SK-N-SH (cell line): ENCODE data around the gene KLB. TPM values are rescaled to one million over a fixed set of nuclear protein-coding genes. Genes with fewer than 3 reads are reported as not detected.

Experiments used
- CTCF ChIA-PET: fragments of 300-600, 350-600 bp; formaldehyde crosslinking; extraction: SDS; loops from one replicate; lab custom pipeline; 2021; lab: Yijun Ruan, JAX
- POLR2A ChIA-PET: fragments of 350-600 bp; sonication (Branson Sonifier 250); formaldehyde crosslinking; extraction: SDS; loops from one replicate; lab custom pipeline; 2020; ENCODE audit warnings: antibody characterized with exemption, inconsistent platforms; lab: Yijun Ruan, JAX
- DNase-seq: peaks from one replicate; pipeline ENCODE4 v3.0.0; 2012
- H2AFZ ChIP-seq: fragments of 200-600 bp; sonication (generic); 2 replicates; pipeline ENCODE4 v1.8.1; 2016; ENCODE audit warnings: antibody characterized with exemption, mild to moderate bottlenecking, low read depth
- H3F3A ChIP-seq: fragments of 200-600 bp; sonication (generic); replicated peaks from 2 replicates; pipeline ENCODE3; 2016; ENCODE audit warnings: antibody characterized with exemption, mild to moderate bottlenecking; ENCODE audit not compliant: insufficient read depth
- H3K27ac ChIP-seq, 2 experiments: fragments of 200-500 bp in 1 of 2; fragments of 200-600 bp in 1 of 2; sonication (Bioruptor generic) in 1 of 2; sonication (generic), shearing (Covaris generic) in 1 of 2; 2 replicates each; pipeline versions ENCODE4 v1.5.1 to v1.6.1; 2014 to 2016; ENCODE audit warnings: low read depth in 2 of 2, inconsistent platforms in 1 of 2, low read length in 1 of 2, mild to moderate bottlenecking in 1 of 2, mixed read lengths in 1 of 2
- H3K27me3 ChIP-seq: fragments of 200-600 bp; sonication (generic), shearing (Covaris generic); 2 replicates; pipeline ENCODE4 v1.6.1; 2016; ENCODE audit warnings: mixed run types; ENCODE audit not compliant: insufficient read depth
- H3K36me3 ChIP-seq, 2 experiments: fragments of 200-500 bp in 1 of 2; fragments of 200-600 bp in 1 of 2; sonication (Bioruptor generic) in 1 of 2; sonication (generic) in 1 of 2; replicated peaks in 1 of 2; 2 replicates each; pipeline versions ENCODE3 to v1.5.1; 2014 to 2016; ENCODE audit warnings: low read length in 1 of 2, mild to moderate bottlenecking in 1 of 2; ENCODE audit not compliant: insufficient read depth in 2 of 2, control insufficient read depth in 1 of 2
- H3K4me1 ChIP-seq, 2 experiments: fragments of 200-500 bp in 1 of 2; fragments of 200-600 bp in 1 of 2; sonication (Bioruptor generic) in 1 of 2; sonication (generic), shearing (Covaris generic) in 1 of 2; 2 replicates each; pipeline versions ENCODE4 v1.5.1 to v1.6.1; 2014 to 2016; ENCODE audit warnings: low read depth in 1 of 2, low read length in 1 of 2, mixed run types in 1 of 2; ENCODE audit not compliant: insufficient read depth in 2 of 2, control insufficient read depth in 1 of 2
- H3K4me2 ChIP-seq: fragments of 200-600 bp; sonication (generic), shearing (Covaris generic); 2 replicates; pipeline ENCODE4 v1.6.1; 2017; ENCODE audit warnings: mixed run types
- H3K4me3 ChIP-seq, 2 experiments: fragments of 200-500 bp in 1 of 2; fragments of 200-600 bp in 1 of 2; sonication (Bioruptor generic) in 1 of 2; sonication (generic), shearing (Covaris generic) in 1 of 2; 2 replicates each; pipeline versions ENCODE4 v1.5.1 to v1.8.1; 2014 to 2016; ENCODE audit warnings: low read depth in 2 of 2, inconsistent platforms in 1 of 2, low read length in 1 of 2, mild to moderate bottlenecking in 1 of 2, mixed read lengths in 1 of 2, moderate library complexity in 1 of 2
- H3K79me2 ChIP-seq: fragments of 200-600 bp; sonication (generic); 2 replicates; pipeline ENCODE4 v1.8.1; 2017; ENCODE audit warnings: mild to moderate bottlenecking; ENCODE audit not compliant: insufficient read depth
- H3K9ac ChIP-seq: fragments of 200-600 bp; sonication (generic); 2 replicates; pipeline ENCODE4 v1.6.1; 2017; ENCODE audit warnings: mixed run types
- H3K9me2 ChIP-seq: fragments of 200-600 bp; sonication (generic); 2 replicates; pipeline ENCODE4 v1.6.1; 2017; ENCODE audit warnings: mixed run types
- H3K9me3 ChIP-seq: fragments of 200-600 bp; sonication (generic); 2 replicates; pipeline ENCODE4 v1.6.1; 2017; ENCODE audit warnings: mixed run types, mild to moderate bottlenecking, moderate library complexity
- H4K20me1 ChIP-seq: fragments of 200-600 bp; sonication (generic); 2 replicates; pipeline ENCODE4 v1.6.1; 2017; ENCODE audit warnings: mild to moderate bottlenecking, mixed run types; ENCODE audit not compliant: insufficient read depth
- CHD2 ChIP-seq: fragments of 150-350 bp; IDR thresholded peaks from 2 replicates; pipeline ENCODE4 v1.6.1; 2018; ENCODE audit warnings: low read length; ENCODE audit not compliant: partially characterized antibody
- FOSL2 ChIP-seq: IDR thresholded peaks from 2 replicates; pipeline ENCODE4 v1.4.0; 2012; ENCODE audit warnings: low read depth, mild to moderate bottlenecking, moderate library complexity, borderline replicate concordance
- GABPA ChIP-seq: IDR thresholded peaks from 2 replicates; pipeline ENCODE4 v1.4.0; 2012; ENCODE audit warnings: low read depth, mild to moderate bottlenecking
- GATA2 ChIP-seq: sonication (generic); formaldehyde crosslinking; IDR thresholded peaks from 2 replicates; pipeline ENCODE4 v1.5.0; 2020; ENCODE audit warnings: mild to moderate bottlenecking, missing genetic modification reagents
- JUND ChIP-seq: IDR thresholded peaks from 2 replicates; pipeline ENCODE4 v1.4.0; 2012
- NFIC ChIP-seq: IDR thresholded peaks from 2 replicates; pipeline ENCODE4 v1.4.0; 2012; ENCODE audit warnings: borderline replicate concordance
- NRF1 ChIP-seq: IDR thresholded peaks from 2 replicates; pipeline ENCODE4 v1.6.1; 2012; ENCODE audit warnings: low read depth, mild to moderate bottlenecking, low read length
- RFX5 ChIP-seq: IDR thresholded peaks from 2 replicates; pipeline ENCODE4 v1.6.1; 2012; ENCODE audit warnings: mild to moderate bottlenecking, improper control_type of control experiment, low read length
- RXRA ChIP-seq: IDR thresholded peaks from 2 replicates; pipeline ENCODE4 v1.4.0; 2012; ENCODE audit warnings: low read depth, mild to moderate bottlenecking, borderline replicate concordance
- SIN3A ChIP-seq: IDR thresholded peaks from 2 replicates; pipeline ENCODE4 v1.6.1; 2012; ENCODE audit warnings: low read depth, mild to moderate bottlenecking, low read length, moderate library complexity, borderline replicate concordance
- TCF12 ChIP-seq: IDR thresholded peaks from 2 replicates; pipeline ENCODE4 v1.4.0; 2012
- TEAD4 ChIP-seq: IDR thresholded peaks from 2 replicates; pipeline ENCODE4 v1.4.0; 2012; ENCODE audit warnings: mild to moderate bottlenecking, borderline replicate concordance; ENCODE audit not compliant: insufficient read depth
- USF1 ChIP-seq: IDR thresholded peaks from 2 replicates; pipeline ENCODE4 v1.4.0; 2012; ENCODE audit warnings: low read depth, borderline replicate concordance
- WGBS: methylation state at CpG from one replicate; pipeline ENCODE4 v1.1.6; 2017; ENCODE audit warnings: low lambda C conversion rate; 5-methylcytosine and 5-hydroxymethylcytosine counted together
- polyA plus RNA-seq, 3 experiments: library from polyadenylated mRNA; depleted of rRNA; stranded (reverse); fragments of >200 nt; gene quantifications; 2 replicates each; pipeline ENCODE4 v1.2.3, GENCODE V29; 2012
- TF ChIP-seq, protein P1 (sequence below): fragments of 150-350 bp; IDR thresholded peaks from 2 replicates; pipeline ENCODE4 v1.6.1; 2017; ENCODE audit warnings: antibody characterized with exemption, low read length, low read depth, borderline replicate concordance
- TF ChIP-seq, protein P2 (sequence below): fragments of 200-600 bp; sonication (generic); IDR thresholded peaks from 2 replicates; pipeline ENCODE4 v1.6.1; 2017; ENCODE audit warnings: antibody characterized with exemption, mild to moderate bottlenecking, moderate library complexity

KLB gene
- polyA plus RNA-seq, 1 of the 3 experiments (the other 2 are of a cell fraction): not detected

- Histone ChIP-seq H3K9me3 (no peaks in the 10 kb centered on the region), H3K4me1 (peaks cover 5% of the 10 kb centered on the region in 2 experiments; a peak in 2 of 4 replicates), H3K4me2 (no peak overlapping the region), H3K9ac (no peak overlapping the region), H3K79me2 (no peaks in the 10 kb centered on the region), H3F3A (peaks cover 16% of the 10 kb centered on the region), H3K9me2 (no peaks in the 10 kb centered on the region), H3K4me3 (no peak overlapping the region), H3K36me3 (peaks cover 13 to 36% of the 10 kb centered on the region in 2 experiments), H4K20me1 (no peaks in the 10 kb centered on the region), H2AFZ (no peak overlapping the region), H3K27me3 (no peaks in the 10 kb centered on the region), H3K27ac (no peak overlapping the region)
- ChIA-PET POLR2A (interaction anchor here (1.7 kb wide), 1 partner anchor 59 kb away, joined by 4 read pairs; no protein-coding TSS in a partner anchor), CTCF (interaction anchor here (0.6 to 1.6 kb wide), 5 partner anchors 11 to 859 kb away, joined by 3 to 7 read pairs (median 3); no protein-coding TSS in a partner anchor)
- DNase-seq: no peak
- WGBS: 71% methylated on average over 4 of the region's 4 CpGs
- no peak for TF ChIP-seq TCF12
- no peak for TF ChIP-seq NRF1
- no peak for TF ChIP-seq CHD2
Observed at GRCh38 chr4:39466747-39467146, 60.0 kb downstream of the KLB start.

DNA sequence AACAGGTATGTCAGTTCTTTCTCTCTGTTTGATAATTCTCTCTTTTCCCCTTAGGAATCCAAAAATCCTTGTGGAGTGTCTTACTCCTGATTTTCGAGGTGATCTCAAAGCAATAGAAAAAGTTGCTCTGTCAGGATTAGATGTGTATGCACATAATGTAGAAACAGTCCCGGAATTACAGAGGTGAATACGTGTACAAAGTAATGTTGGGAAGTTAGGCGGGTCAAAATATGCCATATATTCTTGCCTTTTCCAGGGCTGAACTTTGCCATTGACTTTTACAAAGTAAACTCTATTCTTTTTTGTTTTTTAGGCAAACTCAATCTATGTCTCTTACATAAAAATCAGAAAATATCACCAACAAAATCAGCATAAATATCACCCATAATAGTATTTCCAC, 60.7 kb downstream of the KLB start:
- Histone ChIP-seq H3K36me3 (peaks cover 16 to 38% of the 10 kb centered on the region in 2 experiments), H3K27ac (no peak overlapping the region), H4K20me1 (no peaks in the 10 kb centered on the region), H3K4me3 (no peak overlapping the region), H3K9ac (no peak overlapping the region), H3K27me3 (no peaks in the 10 kb centered on the region), H3K4me1 (peaks cover 5% of the 10 kb centered on the region in 2 experiments; a peak in 2 of 4 replicates), H3K79me2 (no peaks in the 10 kb centered on the region), H3K9me3 (no peaks in the 10 kb centered on the region), H3K9me2 (no peaks in the 10 kb centered on the region), H3F3A (peaks cover 16% of the 10 kb centered on the region), H2AFZ (no peak overlapping the region), H3K4me2 (no peak overlapping the region)
- POLR2A ChIA-PET: no interaction called here
- CTCF ChIA-PET: interaction anchor here (1.3 kb wide), 1 partner anchor 59 kb away, joined by 3 read pairs; no protein-coding TSS in a partner anchor
- 82% methylated on average over 4 of the region's 4 CpGs for WGBS
- no peak for DNase-seq
- TF ChIP-seq, protein P1, sequence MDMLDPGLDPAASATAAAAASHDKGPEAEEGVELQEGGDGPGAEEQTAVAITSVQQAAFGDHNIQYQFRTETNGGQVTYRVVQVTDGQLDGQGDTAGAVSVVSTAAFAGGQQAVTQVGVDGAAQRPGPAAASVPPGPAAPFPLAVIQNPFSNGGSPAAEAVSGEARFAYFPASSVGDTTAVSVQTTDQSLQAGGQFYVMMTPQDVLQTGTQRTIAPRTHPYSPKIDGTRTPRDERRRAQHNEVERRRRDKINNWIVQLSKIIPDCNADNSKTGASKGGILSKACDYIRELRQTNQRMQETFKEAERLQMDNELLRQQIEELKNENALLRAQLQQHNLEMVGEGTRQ: no peak
- TF ChIP-seq GATA2 (CRISPR knock-in tag): no peak
- TF ChIP-seq GABPA: no peak
- TF ChIP-seq FOSL2: no peak
- no peak for TF ChIP-seq JUND
- no peak for TF ChIP-seq RXRA

- H3K36me3 ChIP-seq: peaks cover 21 to 38% of the 10 kb centered on the region in 2 experiments
- peaks cover 14% of the 10 kb centered on the region for H3F3A ChIP-seq
- H4K20me1 ChIP-seq: no peaks in the 10 kb centered on the region
- H3K4me1 ChIP-seq: peaks cover 2 to 5% of the 10 kb centered on the region in 2 experiments; a peak in 2 of 4 replicates
- 70% methylated on average over 4 of the region's 4 CpGs for WGBS
- peak overlapping the region; percentile 50 to 68 for H3K27ac ChIP-seq
- H3K9ac ChIP-seq: peak overlapping the region; percentile 35; the same call in 1 of the 2 replicates
- H2AFZ ChIP-seq: peak overlapping the region; percentile 81
- H3K9me2 ChIP-seq: no peaks in the 10 kb centered on the region
- peak overlapping the region in 1 of 2 experiments; percentile 16; a peak in 1 of 4 replicates for H3K4me3 ChIP-seq
- no peaks in the 10 kb centered on the region for H3K9me3 ChIP-seq
- H3K27me3 ChIP-seq: no peaks in the 10 kb centered on the region
- ChIA-PET POLR2A (interaction anchor here (1.3 to 2.1 kb wide), 2 partner anchors 10 to 58 kb away, joined by 7 to 12 read pairs; partner anchors contain the start of genes LIAS, RPL9 and UGDH), CTCF (interaction anchor here (0.6 to 2.3 kb wide), 46 partner anchors 9 to 848 kb away, joined by 3 to 30 read pairs (median 4); partner anchors contain the start of genes LIAS, N4BP2, PDS5A and RPL9)
- no peak overlapping the region; the same call in 1 of the 2 replicates for H3K4me2 ChIP-seq
- H3K79me2 ChIP-seq: no peaks in the 10 kb centered on the region
- DNase-seq: peak; percentile 62
- TF ChIP-seq TEAD4: no peak
- TF ChIP-seq, protein P2, sequence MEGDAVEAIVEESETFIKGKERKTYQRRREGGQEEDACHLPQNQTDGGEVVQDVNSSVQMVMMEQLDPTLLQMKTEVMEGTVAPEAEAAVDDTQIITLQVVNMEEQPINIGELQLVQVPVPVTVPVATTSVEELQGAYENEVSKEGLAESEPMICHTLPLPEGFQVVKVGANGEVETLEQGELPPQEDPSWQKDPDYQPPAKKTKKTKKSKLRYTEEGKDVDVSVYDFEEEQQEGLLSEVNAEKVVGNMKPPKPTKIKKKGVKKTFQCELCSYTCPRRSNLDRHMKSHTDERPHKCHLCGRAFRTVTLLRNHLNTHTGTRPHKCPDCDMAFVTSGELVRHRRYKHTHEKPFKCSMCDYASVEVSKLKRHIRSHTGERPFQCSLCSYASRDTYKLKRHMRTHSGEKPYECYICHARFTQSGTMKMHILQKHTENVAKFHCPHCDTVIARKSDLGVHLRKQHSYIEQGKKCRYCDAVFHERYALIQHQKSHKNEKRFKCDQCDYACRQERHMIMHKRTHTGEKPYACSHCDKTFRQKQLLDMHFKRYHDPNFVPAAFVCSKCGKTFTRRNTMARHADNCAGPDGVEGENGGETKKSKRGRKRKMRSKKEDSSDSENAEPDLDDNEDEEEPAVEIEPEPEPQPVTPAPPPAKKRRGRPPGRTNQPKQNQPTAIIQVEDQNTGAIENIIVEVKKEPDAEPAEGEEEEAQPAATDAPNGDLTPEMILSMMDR: peak; percentile 98
- TF ChIP-seq NFIC: no peak
- TF ChIP-seq USF1: no peak
- TF ChIP-seq SIN3A: no peak
- TF ChIP-seq RFX5: peak; percentile 66
- peak; percentile 38 for TF ChIP-seq CHD2
- TF ChIP-seq, protein P1: no peak
Observed at GRCh38 chr4:39469429-39470077, 62.8 kb downstream of the KLB start.
